Right lobe of liver (tissue), 6 donors: Measurements from ENCODE around the gene TBX21. TPM values are rescaled to one million over a fixed set of nuclear protein-coding genes. Genes with fewer than 3 reads are reported as not detected.
A peak's percentile ranks its signal among the peaks of the same experiment; 100 is the strongest.

Source experiments
- ATAC-seq, 4 donors: fragments of 200-7000 bp; cut with Tn5 transposase; one replicate each; pipeline ENCODE4 v1.9.1; 2020; ENCODE audit warnings: mild to moderate bottlenecking in 4 of 4, moderate library complexity in 4 of 4
- DNase-seq, 3 donors: peaks; one replicate each; pipeline ENCODE4 v3.0.0-alpha.2; 2020
- H3K27ac ChIP-seq, 3 donors: fragments of 200-600 bp; one replicate each; pipeline ENCODE4 v1.8.0; 2022
- H3K27me3 ChIP-seq, 2 donors: fragments of 200-600 bp; one replicate each; pipeline ENCODE4 v1.8.0; 2022
- H3K36me3 ChIP-seq, 4 donors: fragments of 200-600 bp; sonication (generic) in 1 of 4; one replicate each; pipeline versions ENCODE4 v1.5.1 to v1.8.0; 2017 to 2022; ENCODE audit warnings: control low read depth in 1 of 4
- H3K4me1 ChIP-seq, 4 donors: fragments of 200-600 bp; sonication (generic) in 1 of 4; one replicate each; pipeline versions ENCODE4 v1.5.1 to v1.8.0; 2017 to 2022; ENCODE audit warnings: control low read depth in 1 of 4
- H3K4me3 ChIP-seq, 3 donors: fragments of 200-600 bp; one replicate each; pipeline ENCODE4 v1.8.0; 2022
- H3K9me3 ChIP-seq, 4 donors: fragments of 200-600 bp; sonication (generic) in 1 of 4; one replicate each; pipeline versions ENCODE4 v1.5.1 to v1.8.0; 2017 to 2022; ENCODE audit warnings: control low read depth in 1 of 4
- CTCF ChIP-seq, 4 donors: fragments of 200-600 bp in 3 of 4; fragments of 450-650 bp in 1 of 4; IDR thresholded peaks; one replicate each; pipeline versions ENCODE4 v1.5.1 to v1.8.0; 2016 to 2022; ENCODE audit warnings: antibody characterized with exemption in 4 of 4, mild to moderate bottlenecking in 2 of 4
- POLR2A ChIP-seq: fragments of 450-650 bp; IDR thresholded peaks from one replicate; pipeline ENCODE4 v1.6.1; 2017; ENCODE audit warnings: antibody characterized with exemption, mild to moderate bottlenecking
- WGBS: methylation state at CpG from one replicate; pipeline ENCODE4 v1.1.6; 2018; ENCODE audit warnings: low coverage, low lambda C conversion rate; ENCODE audit not compliant: insufficient coverage; ENCODE audit errors: missing lambda C conversion rate; 5-methylcytosine and 5-hydroxymethylcytosine counted together
- intact Hi-C, 2 donors: fragments of 100-400 bp; cut with DNase I; formaldehyde crosslinking; loops; one replicate each; pipeline versions ENCODE4 v1.11.2 to v1.14.1; 2022
- total RNA-seq, 6 experiments: library from RNA; depleted of rRNA in 2 of 6; stranded (reverse); fragments of >200 nt in 2 of 6; fragmentation: NEBNext Ultra II Directional in 3 of 6; extraction: Animal tissue kit (Norgen Biotek cat#: 25700) in 3 of 6; gene quantifications; one replicate each; pipeline versions ENCODE4 v1.1.0 to v1.2.4, GENCODE V29; 2016 to 2023
- donor health status: DM: no; HTN: yes; CAD: no.
- donor health status: DM: no; HTN: no; CAD: no.
- donor health status: DM: no; HTN: no; CAD: no.
- donor health status: DM: no; HTN: yes; CAD: no.
- donor health status: DM: no; HTN: yes; CAD: no.

Gene TBX21
- total RNA-seq, 6 experiments from 2014 or later: 0.19 to 0.56 (median 0.24) TPM; not detected in 1

DNA sequence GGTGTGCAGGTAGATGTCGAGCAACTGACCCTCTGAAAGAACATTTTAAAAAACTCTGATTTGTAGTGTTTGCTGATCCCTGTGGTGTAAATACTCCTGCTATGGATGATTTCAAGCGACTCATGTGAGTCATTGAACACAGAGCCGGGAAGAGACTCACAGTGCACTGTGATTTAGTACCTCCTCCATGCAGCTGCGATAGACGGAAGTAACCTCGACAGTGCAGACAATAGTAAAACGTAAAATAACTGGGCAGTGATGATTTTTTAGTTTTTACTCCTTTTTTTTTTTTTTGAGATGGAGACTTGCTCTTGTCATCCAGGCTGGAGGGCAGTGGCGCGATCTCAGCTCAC lies 8.7 kb downstream of the TBX21 start:
- H3K27me3 ChIP-seq: no peaks in the 10 kb centered on the region
- H3K4me1 ChIP-seq: no peaks in the 10 kb centered on the region
- DNase-seq (no peak), ATAC-seq (no peak)
- WGBS: 60% methylated on average over 5 of the region's 9 CpGs
- intact Hi-C loops: no loop called here
- no peak for TF ChIP-seq CTCF (IDR thresholded peaks at IDR 0.05)
- TF ChIP-seq POLR2A: no peak
- H3K36me3 ChIP-seq: no peaks in the 10 kb centered on the region
- no peaks in the 10 kb centered on the region for H3K9me3 ChIP-seq
- H3K27ac ChIP-seq: no peak overlapping the region
- no peak overlapping the region for H3K4me3 ChIP-seq

- 39% methylated on average over 12 of the region's 26 CpGs for WGBS
- Histone ChIP-seq H3K36me3 (no peaks in the 10 kb centered on the region), H3K27ac (no peak overlapping the region), H3K4me1 (no peaks in the 10 kb centered on the region), H3K27me3 (no peaks in the 10 kb centered on the region), H3K9me3 (no peaks in the 10 kb centered on the region), H3K4me3 (no peak overlapping the region)
- peak in 1 of 4 donors; percentile 11 for ATAC-seq
- TF ChIP-seq CTCF (IDR thresholded peaks at IDR 0.05): peak in 2 of 4 donors; percentile 5 to 25
- TF ChIP-seq POLR2A: no peak
- no peak for DNase-seq
- intact Hi-C loops: no loop called here
Measured at GRCh38 chr17:47742319-47743181, 9.5 kb downstream of the TBX21 start.

DNA sequence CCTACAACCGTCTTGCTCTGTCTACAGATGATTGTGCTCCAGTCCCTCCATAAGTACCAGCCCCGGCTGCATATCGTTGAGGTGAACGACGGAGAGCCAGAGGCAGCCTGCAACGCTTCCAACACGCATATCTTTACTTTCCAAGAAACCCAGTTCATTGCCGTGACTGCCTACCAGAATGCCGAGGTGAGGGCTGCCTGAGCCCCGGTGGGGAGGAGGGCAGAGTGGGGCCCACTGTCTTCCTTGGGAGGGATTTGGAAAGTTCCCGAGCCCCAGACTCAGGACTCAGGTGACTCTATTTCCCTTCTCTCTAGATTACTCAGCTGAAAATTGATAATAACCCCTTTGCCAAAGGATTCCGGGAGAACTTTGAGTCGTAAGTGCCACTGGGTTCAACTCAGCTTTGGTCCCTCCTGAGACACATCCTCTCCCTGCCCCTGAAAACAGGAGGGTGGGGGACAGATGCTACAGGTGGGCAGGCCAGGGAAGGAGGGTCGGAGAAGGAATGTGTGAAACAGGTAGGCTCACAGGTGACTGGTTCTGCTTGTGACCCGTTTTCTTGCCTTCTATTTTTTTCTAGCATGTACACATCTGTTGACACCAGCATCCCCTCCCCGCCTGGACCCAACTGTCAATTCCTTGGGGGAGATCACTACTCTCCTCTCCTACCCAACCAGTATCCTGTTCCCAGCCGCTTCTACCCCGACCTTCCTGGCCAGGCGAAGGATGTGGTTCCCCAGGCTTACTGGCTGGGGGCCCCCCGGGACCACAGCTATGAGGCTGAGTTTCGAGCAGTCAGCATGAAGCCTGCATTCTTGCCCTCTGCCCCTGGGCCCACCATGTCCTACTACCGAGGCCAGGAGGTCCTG lies 11.4 kb downstream of the TBX21 start:
- no peaks in the 10 kb centered on the region for H3K36me3 ChIP-seq
- H3K4me1 ChIP-seq: no peaks in the 10 kb centered on the region
- no peak for TF ChIP-seq POLR2A
- TF ChIP-seq CTCF (IDR thresholded peaks at IDR 0.05): no peak
- no peak overlapping the region for H3K4me3 ChIP-seq
- peak in 1 of 4 donors; percentile 24 for ATAC-seq
- no peaks in the 10 kb centered on the region for H3K9me3 ChIP-seq
- intact Hi-C loops: no loop called here
- H3K27ac ChIP-seq: no peak overlapping the region
- 39% methylated on average over 9 of the region's 22 CpGs for WGBS
- no peak for DNase-seq
- no peaks in the 10 kb centered on the region for H3K27me3 ChIP-seq

DNA sequence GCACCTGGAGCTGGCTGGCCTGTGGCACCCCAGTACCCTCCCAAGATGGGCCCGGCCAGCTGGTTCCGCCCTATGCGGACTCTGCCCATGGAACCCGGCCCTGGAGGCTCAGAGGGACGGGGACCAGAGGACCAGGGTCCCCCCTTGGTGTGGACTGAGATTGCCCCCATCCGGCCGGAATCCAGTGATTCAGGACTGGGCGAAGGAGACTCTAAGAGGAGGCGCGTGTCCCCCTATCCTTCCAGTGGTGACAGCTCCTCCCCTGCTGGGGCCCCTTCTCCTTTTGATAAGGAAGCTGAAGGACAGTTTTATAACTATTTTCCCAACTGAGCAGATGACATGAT lies 12.0 kb downstream of the TBX21 start:
- no peaks in the 10 kb centered on the region for H3K27me3 ChIP-seq
- no peak overlapping the region for H3K4me3 ChIP-seq
- TF ChIP-seq POLR2A: no peak
- no peak for TF ChIP-seq CTCF (IDR thresholded peaks at IDR 0.05)
- DNase-seq (no peak), ATAC-seq (peak in 1 of 4 donors; percentile 32)
- no peak overlapping the region for H3K27ac ChIP-seq
- intact Hi-C loops: no loop called here
- no peaks in the 10 kb centered on the region for H3K9me3 ChIP-seq
- 31% methylated on average over 5 of the region's 10 CpGs for WGBS
- no peaks in the 10 kb centered on the region for H3K36me3 ChIP-seq
- H3K4me1 ChIP-seq: no peaks in the 10 kb centered on the region
